ENCODE data around the gene PCDH10.

GRCh38 chr4:133149364-133149695 is 236 bp downstream of the PCDH10 start:
- no peak for TF ChIP-seq CTCF (IDR thresholded peaks at IDR 0.05)
- TF ChIP-seq POLR2A (IDR thresholded peaks at IDR 0.05): no peak

Measured in Peyer's patch (tissue), 4 donors.